SK-N-SH (cell line): ENCODE measurements around the gene CASD1. TPM values are rescaled to one million over a fixed set of nuclear protein-coding genes. Genes with fewer than 3 reads are reported as not detected.

ENCODE experiments used
- CTCF ChIA-PET: fragments of 300-600, 350-600 bp; formaldehyde crosslinking; extraction: SDS; loops from one replicate; lab custom pipeline; 2021; lab: Yijun Ruan, JAX
- POLR2A ChIA-PET: fragments of 350-600 bp; sonication (Branson Sonifier 250); formaldehyde crosslinking; extraction: SDS; loops from one replicate; lab custom pipeline; 2020; ENCODE audit warnings: antibody characterized with exemption, inconsistent platforms; lab: Yijun Ruan, JAX
- DNase-seq: peaks from one replicate; pipeline ENCODE4 v3.0.0; 2012
- H2AFZ ChIP-seq: fragments of 200-600 bp; sonication (generic); 2 replicates; pipeline ENCODE4 v1.8.1; 2016; ENCODE audit warnings: antibody characterized with exemption, mild to moderate bottlenecking, low read depth
- H3F3A ChIP-seq: fragments of 200-600 bp; sonication (generic); replicated peaks from 2 replicates; pipeline ENCODE3; 2016; ENCODE audit warnings: antibody characterized with exemption, mild to moderate bottlenecking; ENCODE audit not compliant: insufficient read depth
- H3K27ac ChIP-seq, 2 experiments: fragments of 200-500 bp in 1 of 2; fragments of 200-600 bp in 1 of 2; sonication (Bioruptor generic) in 1 of 2; sonication (generic), shearing (Covaris generic) in 1 of 2; 2 replicates each; pipeline versions ENCODE4 v1.5.1 to v1.6.1; 2014 to 2016; ENCODE audit warnings: low read depth in 2 of 2, inconsistent platforms in 1 of 2, low read length in 1 of 2, mild to moderate bottlenecking in 1 of 2, mixed read lengths in 1 of 2
- H3K27me3 ChIP-seq: fragments of 200-600 bp; sonication (generic), shearing (Covaris generic); 2 replicates; pipeline ENCODE4 v1.6.1; 2016; ENCODE audit warnings: mixed run types; ENCODE audit not compliant: insufficient read depth
- H3K36me3 ChIP-seq, 2 experiments: fragments of 200-500 bp in 1 of 2; fragments of 200-600 bp in 1 of 2; sonication (Bioruptor generic) in 1 of 2; sonication (generic) in 1 of 2; replicated peaks in 1 of 2; 2 replicates each; pipeline versions ENCODE3 to v1.5.1; 2014 to 2016; ENCODE audit warnings: low read length in 1 of 2, mild to moderate bottlenecking in 1 of 2; ENCODE audit not compliant: insufficient read depth in 2 of 2, control insufficient read depth in 1 of 2
- H3K4me1 ChIP-seq, 2 experiments: fragments of 200-500 bp in 1 of 2; fragments of 200-600 bp in 1 of 2; sonication (Bioruptor generic) in 1 of 2; sonication (generic), shearing (Covaris generic) in 1 of 2; 2 replicates each; pipeline versions ENCODE4 v1.5.1 to v1.6.1; 2014 to 2016; ENCODE audit warnings: low read depth in 1 of 2, low read length in 1 of 2, mixed run types in 1 of 2; ENCODE audit not compliant: insufficient read depth in 2 of 2, control insufficient read depth in 1 of 2
- H3K4me2 ChIP-seq: fragments of 200-600 bp; sonication (generic), shearing (Covaris generic); 2 replicates; pipeline ENCODE4 v1.6.1; 2017; ENCODE audit warnings: mixed run types
- H3K4me3 ChIP-seq, 2 experiments: fragments of 200-500 bp in 1 of 2; fragments of 200-600 bp in 1 of 2; sonication (Bioruptor generic) in 1 of 2; sonication (generic), shearing (Covaris generic) in 1 of 2; 2 replicates each; pipeline versions ENCODE4 v1.5.1 to v1.8.1; 2014 to 2016; ENCODE audit warnings: low read depth in 2 of 2, inconsistent platforms in 1 of 2, low read length in 1 of 2, mild to moderate bottlenecking in 1 of 2, mixed read lengths in 1 of 2, moderate library complexity in 1 of 2
- H3K79me2 ChIP-seq: fragments of 200-600 bp; sonication (generic); 2 replicates; pipeline ENCODE4 v1.8.1; 2017; ENCODE audit warnings: mild to moderate bottlenecking; ENCODE audit not compliant: insufficient read depth
- H3K9ac ChIP-seq: fragments of 200-600 bp; sonication (generic); 2 replicates; pipeline ENCODE4 v1.6.1; 2017; ENCODE audit warnings: mixed run types
- H3K9me2 ChIP-seq: fragments of 200-600 bp; sonication (generic); 2 replicates; pipeline ENCODE4 v1.6.1; 2017; ENCODE audit warnings: mixed run types
- H3K9me3 ChIP-seq: fragments of 200-600 bp; sonication (generic); 2 replicates; pipeline ENCODE4 v1.6.1; 2017; ENCODE audit warnings: mixed run types, mild to moderate bottlenecking, moderate library complexity
- H4K20me1 ChIP-seq: fragments of 200-600 bp; sonication (generic); 2 replicates; pipeline ENCODE4 v1.6.1; 2017; ENCODE audit warnings: mild to moderate bottlenecking, mixed run types; ENCODE audit not compliant: insufficient read depth
- CHD2 ChIP-seq: fragments of 150-350 bp; IDR thresholded peaks from 2 replicates; pipeline ENCODE4 v1.6.1; 2018; ENCODE audit warnings: low read length; ENCODE audit not compliant: partially characterized antibody
- ELF1 ChIP-seq: IDR thresholded peaks from 2 replicates; pipeline ENCODE4 v1.4.0; 2012
- EZH2phosphoT487 ChIP-seq: fragments of 200-600 bp; sonication (generic); IDR thresholded peaks from 2 replicates; pipeline ENCODE4 v1.6.1; 2017; ENCODE audit warnings: low read depth, mixed run types, mild to moderate bottlenecking, antibody characterized with exemption, moderate library complexity, borderline replicate concordance
- FOXM1 ChIP-seq: IDR thresholded peaks from 2 replicates; pipeline ENCODE4 v1.4.0; 2012; ENCODE audit warnings: low read depth, mild to moderate bottlenecking
- MEF2A ChIP-seq: IDR thresholded peaks from 2 replicates; pipeline ENCODE4 v1.4.0; 2012; ENCODE audit warnings: low read depth, borderline replicate concordance
- NRF1 ChIP-seq: IDR thresholded peaks from 2 replicates; pipeline ENCODE4 v1.6.1; 2012; ENCODE audit warnings: low read depth, mild to moderate bottlenecking, low read length
- RAD21 ChIP-seq: IDR thresholded peaks from 2 replicates; pipeline ENCODE4 v1.6.1; 2012; ENCODE audit warnings: mild to moderate bottlenecking, low read length
- SMC3 ChIP-seq: IDR thresholded peaks from 2 replicates; pipeline ENCODE4 v1.6.1; 2012; ENCODE audit warnings: low read depth, low read length, improper control_type of control experiment
- TEAD4 ChIP-seq: IDR thresholded peaks from 2 replicates; pipeline ENCODE4 v1.4.0; 2012; ENCODE audit warnings: mild to moderate bottlenecking, borderline replicate concordance; ENCODE audit not compliant: insufficient read depth
- WGBS: methylation state at CpG from one replicate; pipeline ENCODE4 v1.1.6; 2017; ENCODE audit warnings: low lambda C conversion rate; 5-methylcytosine and 5-hydroxymethylcytosine counted together
- polyA plus RNA-seq, 3 experiments: library from polyadenylated mRNA; depleted of rRNA; stranded (reverse); fragments of >200 nt; gene quantifications; 2 replicates each; pipeline ENCODE4 v1.2.3, GENCODE V29; 2012
- TF ChIP-seq, protein P1 (sequence below): IDR thresholded peaks from 2 replicates; pipeline ENCODE4; 2012
- TF ChIP-seq, protein P2 (sequence below): IDR thresholded peaks from 2 replicates; pipeline ENCODE4 v1.4.0; 2012; ENCODE audit warnings: low read depth
- TF ChIP-seq, protein P3 (sequence below): IDR thresholded peaks from 2 replicates; pipeline ENCODE4 v1.4.0; 2012; ENCODE audit warnings: low read depth, borderline replicate concordance

The CASD1 gene
- polyA plus RNA-seq, 1 of the 3 experiments (the other 2 are of a cell fraction): 8.5 TPM

DNA sequence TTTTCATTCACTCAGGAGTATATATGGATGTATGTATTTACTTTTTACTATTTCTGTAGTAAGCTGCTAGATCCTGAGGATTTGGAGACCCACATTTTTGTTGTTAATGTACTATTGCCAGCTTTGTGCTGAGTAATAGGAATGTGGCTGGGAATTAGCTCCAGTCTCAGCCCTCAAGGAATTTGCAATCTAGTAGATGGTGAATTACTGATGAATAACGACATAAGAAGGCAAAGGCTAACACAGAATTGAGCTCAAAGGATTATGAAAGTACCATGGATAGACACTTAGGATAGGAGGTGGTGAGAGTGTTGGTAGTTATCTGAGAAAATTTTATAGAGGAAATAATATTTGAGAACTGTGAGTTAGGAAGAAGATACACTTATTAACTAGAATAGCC, 19.9 kb downstream of the CASD1 start:
- H3K9me3 ChIP-seq: no peaks in the 10 kb centered on the region
- no peak for DNase-seq
- H3K36me3 ChIP-seq: peaks cover 32 to 86% of the 10 kb centered on the region in 2 experiments
- ChIA-PET CTCF (interaction anchor here (1.9 kb wide), 1 partner anchor 126 kb away, joined by 6 read pairs; the partner anchor contains the start of gene SGCE), POLR2A (no interaction called here)
- no peak overlapping the region for H3K4me3 ChIP-seq
- H3K9me2 ChIP-seq: no peaks in the 10 kb centered on the region
- H3K4me1 ChIP-seq: no peaks in the 10 kb centered on the region; a peak in 1 of 4 replicates
- TF ChIP-seq SMC3 (no peak), ELF1 (no peak), FOXM1 (no peak)
- H3K27me3 ChIP-seq: no peaks in the 10 kb centered on the region
- no peaks in the 10 kb centered on the region for H3K79me2 ChIP-seq
- 86% methylated on average over 1 of the region's 1 CpG for WGBS
- H4K20me1 ChIP-seq: no peaks in the 10 kb centered on the region
- H2AFZ ChIP-seq: no peak overlapping the region
- no peak overlapping the region for H3K27ac ChIP-seq
- no peaks in the 10 kb centered on the region for H3F3A ChIP-seq
- no peak overlapping the region for H3K4me2 ChIP-seq
- no peak overlapping the region for H3K9ac ChIP-seq

DNA sequence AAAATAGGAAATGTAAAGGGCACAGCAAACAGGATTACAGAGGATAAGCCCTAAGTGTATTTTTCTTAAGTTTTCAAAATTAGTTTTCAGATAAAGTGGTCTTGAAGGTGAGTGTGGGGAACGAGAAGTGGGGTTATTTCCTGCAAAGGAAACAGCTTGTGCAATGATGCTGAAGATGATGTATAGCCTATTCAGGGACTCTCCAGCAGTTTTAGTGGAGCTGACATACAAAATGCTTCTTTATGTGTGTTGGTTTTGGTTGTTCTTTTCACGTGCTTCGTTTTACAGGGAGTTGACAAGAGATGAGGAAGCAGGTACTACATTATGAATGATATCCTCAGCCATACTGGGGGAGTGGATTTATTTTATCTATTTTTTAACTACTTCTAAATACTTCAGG, 20.5 kb downstream of the CASD1 start:
- Histone ChIP-seq H3K79me2 (no peaks in the 10 kb centered on the region), H4K20me1 (no peaks in the 10 kb centered on the region), H3K27ac (no peak overlapping the region), H3K9me3 (no peaks in the 10 kb centered on the region), H3K4me1 (no peaks in the 10 kb centered on the region; a peak in 1 of 4 replicates), H2AFZ (no peak overlapping the region), H3K9me2 (no peaks in the 10 kb centered on the region), H3K4me3 (no peak overlapping the region), H3K27me3 (no peaks in the 10 kb centered on the region), H3K36me3 (peaks cover 31 to 88% of the 10 kb centered on the region in 2 experiments), H3F3A (no peaks in the 10 kb centered on the region), H3K9ac (no peak overlapping the region), H3K4me2 (no peak overlapping the region)
- CTCF ChIA-PET: interaction anchor here (1.3 to 1.9 kb wide), 2 partner anchors 12 to 125 kb away, joined by 4 to 6 read pairs; partner anchors contain the start of gene SGCE
- no peak for DNase-seq
- POLR2A ChIA-PET: no interaction called here
- whole genome bisulfite sequencing: 77% methylated on average over 3 of the region's 3 CpGs
- TF ChIP-seq RAD21 (no peak), SMC3 (no peak), TEAD4 (no peak), ELF1 (no peak), MEF2A (no peak), CHD2 (no peak), NRF1 (no peak), EZH2phosphoT487 (no peak)
- TF ChIP-seq, protein P1, sequence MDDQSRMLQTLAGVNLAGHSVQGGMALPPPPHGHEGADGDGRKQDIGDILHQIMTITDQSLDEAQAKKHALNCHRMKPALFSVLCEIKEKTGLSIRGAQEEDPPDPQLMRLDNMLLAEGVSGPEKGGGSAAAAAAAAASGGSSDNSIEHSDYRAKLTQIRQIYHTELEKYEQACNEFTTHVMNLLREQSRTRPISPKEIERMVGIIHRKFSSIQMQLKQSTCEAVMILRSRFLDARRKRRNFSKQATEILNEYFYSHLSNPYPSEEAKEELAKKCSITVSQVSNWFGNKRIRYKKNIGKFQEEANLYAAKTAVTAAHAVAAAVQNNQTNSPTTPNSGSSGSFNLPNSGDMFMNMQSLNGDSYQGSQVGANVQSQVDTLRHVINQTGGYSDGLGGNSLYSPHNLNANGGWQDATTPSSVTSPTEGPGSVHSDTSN: no peak
- TF ChIP-seq, protein P2, sequence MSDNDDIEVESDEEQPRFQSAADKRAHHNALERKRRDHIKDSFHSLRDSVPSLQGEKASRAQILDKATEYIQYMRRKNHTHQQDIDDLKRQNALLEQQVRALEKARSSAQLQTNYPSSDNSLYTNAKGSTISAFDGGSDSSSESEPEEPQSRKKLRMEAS: no peak
- TF ChIP-seq, protein P3, sequence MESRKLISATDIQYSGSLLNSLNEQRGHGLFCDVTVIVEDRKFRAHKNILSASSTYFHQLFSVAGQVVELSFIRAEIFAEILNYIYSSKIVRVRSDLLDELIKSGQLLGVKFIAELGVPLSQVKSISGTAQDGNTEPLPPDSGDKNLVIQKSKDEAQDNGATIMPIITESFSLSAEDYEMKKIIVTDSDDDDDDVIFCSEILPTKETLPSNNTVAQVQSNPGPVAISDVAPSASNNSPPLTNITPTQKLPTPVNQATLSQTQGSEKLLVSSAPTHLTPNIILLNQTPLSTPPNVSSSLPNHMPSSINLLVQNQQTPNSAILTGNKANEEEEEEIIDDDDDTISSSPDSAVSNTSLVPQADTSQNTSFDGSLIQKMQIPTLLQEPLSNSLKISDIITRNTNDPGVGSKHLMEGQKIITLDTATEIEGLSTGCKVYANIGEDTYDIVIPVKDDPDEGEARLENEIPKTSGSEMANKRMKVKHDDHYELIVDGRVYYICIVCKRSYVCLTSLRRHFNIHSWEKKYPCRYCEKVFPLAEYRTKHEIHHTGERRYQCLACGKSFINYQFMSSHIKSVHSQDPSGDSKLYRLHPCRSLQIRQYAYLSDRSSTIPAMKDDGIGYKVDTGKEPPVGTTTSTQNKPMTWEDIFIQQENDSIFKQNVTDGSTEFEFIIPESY: no peak
- TF ChIP-seq, all 33 proteins: peak for 0
